Measurements from ENCODE around the gene PPP1R3A.
"Not testable (repeated sequence)": the region's sequence is repeated elsewhere in the genome, so short reads cannot be mapped to it uniquely, and the experiment has no call there.

PPP1R3A gene

DNA sequence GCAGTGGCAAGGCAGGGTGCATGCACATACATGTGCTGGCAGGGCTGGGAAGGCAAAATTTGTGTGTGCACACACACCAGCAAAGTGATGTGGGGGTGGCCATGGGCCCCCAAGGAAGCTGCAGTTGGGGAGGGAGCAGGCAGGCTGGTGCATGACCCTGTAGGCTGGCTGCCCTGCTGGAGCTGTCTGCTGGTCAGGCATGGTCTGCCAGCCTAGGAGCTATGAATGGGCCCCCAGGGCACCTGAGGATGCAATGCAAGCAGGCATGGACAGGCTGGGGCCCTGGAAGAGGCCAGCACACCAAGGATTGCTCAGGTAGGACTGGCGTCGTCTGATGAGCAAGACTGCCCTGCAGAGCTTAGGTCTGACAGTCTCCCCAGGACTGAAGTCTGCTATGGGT is 18.2 kb upstream of the PPP1R3A start:
- H3F3A ChIP-seq (ENCODE audit: insufficient read depth, low read length), result no peaks in the 10 kb centered on the region
- H3K9me3 ChIP-seq (ENCODE audit: low read length), result no peaks in the 10 kb centered on the region
- H3K4me3 ChIP-seq (ENCODE audit: low read depth, low read length, poor library complexity, severe bottlenecking), result no peak overlapping the region
- no peak overlapping the region for H3K4me2 ChIP-seq (ENCODE audit: low read length)
- no peaks in the 10 kb centered on the region for H3K27me3 ChIP-seq (ENCODE audit: insufficient read depth, low read length)
- H3K79me2 ChIP-seq (ENCODE audit: insufficient read depth, low read length), result no peaks in the 10 kb centered on the region
- no peaks in the 10 kb centered on the region for H4K20me1 ChIP-seq (ENCODE audit: insufficient read depth, low read length)
- H2AFZ ChIP-seq (ENCODE audit: low read length), result no peak overlapping the region
- no peaks in the 10 kb centered on the region for H3K9me2 ChIP-seq (ENCODE audit: low read depth, low read length)
- no peaks in the 10 kb centered on the region for H3K36me3 ChIP-seq (ENCODE audit: insufficient read depth, low read length)
- no peak overlapping the region for H3K9ac ChIP-seq (ENCODE audit: low read length)
- no peaks in the 10 kb centered on the region for H3K4me1 ChIP-seq (ENCODE audit: insufficient read depth, low read length, severe bottlenecking)
- TF ChIP-seq, protein P1, sequence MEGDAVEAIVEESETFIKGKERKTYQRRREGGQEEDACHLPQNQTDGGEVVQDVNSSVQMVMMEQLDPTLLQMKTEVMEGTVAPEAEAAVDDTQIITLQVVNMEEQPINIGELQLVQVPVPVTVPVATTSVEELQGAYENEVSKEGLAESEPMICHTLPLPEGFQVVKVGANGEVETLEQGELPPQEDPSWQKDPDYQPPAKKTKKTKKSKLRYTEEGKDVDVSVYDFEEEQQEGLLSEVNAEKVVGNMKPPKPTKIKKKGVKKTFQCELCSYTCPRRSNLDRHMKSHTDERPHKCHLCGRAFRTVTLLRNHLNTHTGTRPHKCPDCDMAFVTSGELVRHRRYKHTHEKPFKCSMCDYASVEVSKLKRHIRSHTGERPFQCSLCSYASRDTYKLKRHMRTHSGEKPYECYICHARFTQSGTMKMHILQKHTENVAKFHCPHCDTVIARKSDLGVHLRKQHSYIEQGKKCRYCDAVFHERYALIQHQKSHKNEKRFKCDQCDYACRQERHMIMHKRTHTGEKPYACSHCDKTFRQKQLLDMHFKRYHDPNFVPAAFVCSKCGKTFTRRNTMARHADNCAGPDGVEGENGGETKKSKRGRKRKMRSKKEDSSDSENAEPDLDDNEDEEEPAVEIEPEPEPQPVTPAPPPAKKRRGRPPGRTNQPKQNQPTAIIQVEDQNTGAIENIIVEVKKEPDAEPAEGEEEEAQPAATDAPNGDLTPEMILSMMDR (IDR thresholded peaks at IDR 0.05; ENCODE audit: low read length), result no peak
- no peak for TF ChIP-seq EZH2 (IDR thresholded peaks at IDR 0.05; ENCODE audit: borderline replicate concordance, low read length)
- H3K27ac ChIP-seq (ENCODE audit: low read depth, low read length, poor library complexity, severe bottlenecking), result no peak overlapping the region

DNA sequence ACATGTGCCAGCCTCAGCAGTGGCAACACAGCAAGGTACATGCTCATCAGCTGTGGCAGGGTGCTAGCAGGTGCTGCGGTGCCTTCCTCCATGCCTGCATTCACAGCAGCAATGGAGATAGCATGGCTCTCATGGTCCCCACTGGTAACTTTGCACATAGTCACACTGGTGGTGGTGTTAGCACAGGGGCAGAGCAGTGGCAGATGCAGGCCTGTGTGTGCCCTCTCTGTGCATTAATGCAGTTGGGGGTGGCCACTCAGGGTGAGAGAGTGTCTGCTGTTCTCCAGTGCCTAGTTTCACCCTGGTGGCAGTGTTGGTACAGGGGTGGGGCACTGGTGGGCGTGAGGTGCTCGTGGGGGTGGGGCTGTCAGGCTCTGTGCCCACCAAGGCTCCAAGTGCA is 17.7 kb upstream of the PPP1R3A start:
- Histone ChIP-seq H3K36me3 (ENCODE audit: insufficient read depth, low read length) (no peaks in the 10 kb centered on the region), H3K9me2 (ENCODE audit: low read depth, low read length) (no peaks in the 10 kb centered on the region), H3K79me2 (ENCODE audit: insufficient read depth, low read length) (no peaks in the 10 kb centered on the region), H3K9me3 (ENCODE audit: low read length) (no peaks in the 10 kb centered on the region), H3K27me3 (ENCODE audit: insufficient read depth, low read length) (no peaks in the 10 kb centered on the region), H4K20me1 (ENCODE audit: insufficient read depth, low read length) (no peaks in the 10 kb centered on the region), H3K4me2 (ENCODE audit: low read length) (no peak overlapping the region), H3K4me3 (ENCODE audit: low read depth, low read length, poor library complexity, severe bottlenecking) (no peak overlapping the region), H2AFZ (ENCODE audit: low read length) (no peak overlapping the region), H3K4me1 (ENCODE audit: insufficient read depth, low read length, severe bottlenecking) (no peaks in the 10 kb centered on the region), H3F3A (ENCODE audit: insufficient read depth, low read length) (no peaks in the 10 kb centered on the region), H3K9ac (ENCODE audit: low read length) (no peak overlapping the region), H3K27ac (ENCODE audit: low read depth, low read length, poor library complexity, severe bottlenecking) (no peak overlapping the region)
- TF ChIP-seq, protein P1 (IDR thresholded peaks at IDR 0.05; ENCODE audit: low read length), result no peak
- no peak for TF ChIP-seq EZH2 (IDR thresholded peaks at IDR 0.05; ENCODE audit: borderline replicate concordance, low read length)

DNA sequence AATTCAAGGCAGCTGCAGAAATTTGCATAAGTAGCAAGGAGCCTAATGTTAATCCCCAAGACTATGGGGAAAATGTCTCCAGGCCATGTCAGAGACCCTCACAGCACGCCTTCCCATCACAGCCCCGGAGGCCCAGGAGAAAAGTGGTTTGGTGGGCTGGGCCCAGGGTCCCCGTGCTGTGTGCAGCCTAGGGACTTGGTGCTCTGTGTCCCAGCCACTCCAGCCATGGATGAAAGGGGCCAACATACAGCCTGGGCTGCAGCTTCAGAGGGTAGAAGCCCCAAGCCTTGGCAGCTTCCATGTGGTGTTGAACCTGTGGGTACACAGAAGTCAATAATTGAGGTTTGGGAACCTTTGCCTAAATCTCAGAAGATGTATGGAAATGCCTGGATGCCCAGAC is 10.6 kb upstream of the PPP1R3A start:
- H3K27me3 ChIP-seq (ENCODE audit: insufficient read depth, low read length); H3K36me3 ChIP-seq (ENCODE audit: insufficient read depth, low read length); H3K9me3 ChIP-seq (ENCODE audit: low read length); H3K27ac ChIP-seq (ENCODE audit: low read depth, low read length, poor library complexity, severe bottlenecking); H3K4me2 ChIP-seq (ENCODE audit: low read length); H3K4me3 ChIP-seq (ENCODE audit: low read depth, low read length, poor library complexity, severe bottlenecking); H3F3A ChIP-seq (ENCODE audit: insufficient read depth, low read length); H4K20me1 ChIP-seq (ENCODE audit: insufficient read depth, low read length); H3K4me1 ChIP-seq (ENCODE audit: insufficient read depth, low read length, severe bottlenecking); H3K9me2 ChIP-seq (ENCODE audit: low read depth, low read length); H3K9ac ChIP-seq (ENCODE audit: low read length); H3K79me2 ChIP-seq (ENCODE audit: insufficient read depth, low read length); H2AFZ ChIP-seq (ENCODE audit: low read length): not testable (repeated sequence)

DNA sequence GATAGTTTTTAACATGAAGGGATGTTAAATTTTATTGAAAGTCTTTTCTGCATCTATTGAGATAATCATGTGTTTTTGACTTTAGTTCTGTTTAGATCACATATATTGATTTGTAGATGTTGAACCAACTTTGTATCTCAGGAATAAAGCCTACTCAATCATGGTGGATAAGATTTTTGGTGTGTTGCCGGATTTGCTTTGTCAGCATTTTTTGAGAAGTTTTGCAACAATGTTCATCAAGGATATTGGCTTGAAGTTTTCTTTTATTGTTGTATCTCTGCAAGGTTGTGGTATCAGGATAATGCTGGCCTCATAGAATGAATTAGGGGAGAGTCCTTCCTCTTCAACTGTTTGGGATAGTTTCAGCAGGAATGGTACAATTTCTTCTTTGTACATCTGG is 9.3 kb upstream of the PPP1R3A start:
- H3K4me1 ChIP-seq (ENCODE audit: insufficient read depth, low read length, severe bottlenecking), result no peaks in the 10 kb centered on the region

More for the DNA sequence above, 9.3 kb upstream of the PPP1R3A start:
- Histone ChIP-seq H4K20me1 (ENCODE audit: insufficient read depth, low read length) (no peaks in the 10 kb centered on the region), H3K79me2 (ENCODE audit: insufficient read depth, low read length) (no peaks in the 10 kb centered on the region), H3K27me3 (ENCODE audit: insufficient read depth, low read length) (no peaks in the 10 kb centered on the region), H2AFZ (ENCODE audit: low read length) (no peak overlapping the region), H3K27ac (ENCODE audit: low read depth, low read length, poor library complexity, severe bottlenecking) (no peak overlapping the region), H3K9me3 (ENCODE audit: low read length) (no peaks in the 10 kb centered on the region), H3K4me3 (ENCODE audit: low read depth, low read length, poor library complexity, severe bottlenecking) (no peak overlapping the region), H3K9ac (ENCODE audit: low read length) (no peak overlapping the region), H3K9me2 (ENCODE audit: low read depth, low read length) (no peaks in the 10 kb centered on the region), H3K36me3 (ENCODE audit: insufficient read depth, low read length) (no peaks in the 10 kb centered on the region), H3F3A (ENCODE audit: insufficient read depth, low read length) (no peaks in the 10 kb centered on the region), H3K4me2 (ENCODE audit: low read length) (no peak overlapping the region)
- TF ChIP-seq, protein P1 (IDR thresholded peaks at IDR 0.05; ENCODE audit: low read length), result no peak
- TF ChIP-seq EZH2 (IDR thresholded peaks at IDR 0.05; ENCODE audit: borderline replicate concordance, low read length), result no peak

Measured in OCI-LY1 (cell line).